Measurements from ENCODE around the gene XXYLT1. TPM values are rescaled to one million over a fixed set of nuclear protein-coding genes. Genes with fewer than 3 reads are reported as not detected.

Gene XXYLT1
- total RNA-seq, 4 donors from 2014 or later = 14.1 to 23.7 (median 15.4) TPM

DNA sequence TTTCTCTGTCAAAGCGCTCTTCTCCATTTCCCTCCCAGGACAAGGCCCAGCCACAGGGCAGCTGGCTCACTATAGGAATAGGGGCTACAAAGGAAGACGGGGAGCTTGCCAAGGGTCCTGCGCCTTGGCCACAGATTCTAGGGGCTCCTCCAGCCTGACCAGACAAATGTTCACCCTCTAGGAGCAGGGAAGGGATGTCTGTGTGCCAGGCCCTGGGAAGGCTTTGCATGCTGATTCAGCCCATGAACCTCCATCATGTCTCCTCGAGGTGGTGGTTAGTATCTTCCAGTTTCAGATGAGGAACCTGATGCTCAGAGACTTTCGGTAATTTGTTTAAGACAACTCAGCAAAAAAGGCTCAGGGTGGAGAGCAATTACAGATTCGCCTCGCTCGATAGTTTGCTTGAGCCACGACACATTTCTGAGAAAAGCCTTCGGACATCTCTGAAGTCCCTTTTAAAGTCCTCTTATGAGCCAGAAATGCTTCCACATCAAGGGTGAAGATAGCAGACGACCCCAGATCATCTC lies 110.0 kb downstream of the XXYLT1 start:
- Histone ChIP-seq H3K9me3 (no peaks in the 10 kb centered on the region), H3K4me3 (no peak overlapping the region), H3K27me3 (no peaks in the 10 kb centered on the region), H3K36me3 (no peaks in the 10 kb centered on the region), H3K27ac (peak overlapping the region; percentile 65 to 90 (median 84)), H3K4me1 (peaks cover 8 to 62% (median 37%) of the 10 kb centered on the region in 3 donors)
- TF ChIP-seq, protein P1, sequence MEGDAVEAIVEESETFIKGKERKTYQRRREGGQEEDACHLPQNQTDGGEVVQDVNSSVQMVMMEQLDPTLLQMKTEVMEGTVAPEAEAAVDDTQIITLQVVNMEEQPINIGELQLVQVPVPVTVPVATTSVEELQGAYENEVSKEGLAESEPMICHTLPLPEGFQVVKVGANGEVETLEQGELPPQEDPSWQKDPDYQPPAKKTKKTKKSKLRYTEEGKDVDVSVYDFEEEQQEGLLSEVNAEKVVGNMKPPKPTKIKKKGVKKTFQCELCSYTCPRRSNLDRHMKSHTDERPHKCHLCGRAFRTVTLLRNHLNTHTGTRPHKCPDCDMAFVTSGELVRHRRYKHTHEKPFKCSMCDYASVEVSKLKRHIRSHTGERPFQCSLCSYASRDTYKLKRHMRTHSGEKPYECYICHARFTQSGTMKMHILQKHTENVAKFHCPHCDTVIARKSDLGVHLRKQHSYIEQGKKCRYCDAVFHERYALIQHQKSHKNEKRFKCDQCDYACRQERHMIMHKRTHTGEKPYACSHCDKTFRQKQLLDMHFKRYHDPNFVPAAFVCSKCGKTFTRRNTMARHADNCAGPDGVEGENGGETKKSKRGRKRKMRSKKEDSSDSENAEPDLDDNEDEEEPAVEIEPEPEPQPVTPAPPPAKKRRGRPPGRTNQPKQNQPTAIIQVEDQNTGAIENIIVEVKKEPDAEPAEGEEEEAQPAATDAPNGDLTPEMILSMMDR (IDR thresholded peaks at IDR 0.05) = no peak
- no peak for TF ChIP-seq POLR2A (IDR thresholded peaks at IDR 0.05)
- intact Hi-C loops (cut with DNase I) = no loop called here
- WGBS, 2 donors = 80 to 96% methylated on average over 8 to 10 of the region's 11 CpGs
- no peak for DNase-seq

DNA sequence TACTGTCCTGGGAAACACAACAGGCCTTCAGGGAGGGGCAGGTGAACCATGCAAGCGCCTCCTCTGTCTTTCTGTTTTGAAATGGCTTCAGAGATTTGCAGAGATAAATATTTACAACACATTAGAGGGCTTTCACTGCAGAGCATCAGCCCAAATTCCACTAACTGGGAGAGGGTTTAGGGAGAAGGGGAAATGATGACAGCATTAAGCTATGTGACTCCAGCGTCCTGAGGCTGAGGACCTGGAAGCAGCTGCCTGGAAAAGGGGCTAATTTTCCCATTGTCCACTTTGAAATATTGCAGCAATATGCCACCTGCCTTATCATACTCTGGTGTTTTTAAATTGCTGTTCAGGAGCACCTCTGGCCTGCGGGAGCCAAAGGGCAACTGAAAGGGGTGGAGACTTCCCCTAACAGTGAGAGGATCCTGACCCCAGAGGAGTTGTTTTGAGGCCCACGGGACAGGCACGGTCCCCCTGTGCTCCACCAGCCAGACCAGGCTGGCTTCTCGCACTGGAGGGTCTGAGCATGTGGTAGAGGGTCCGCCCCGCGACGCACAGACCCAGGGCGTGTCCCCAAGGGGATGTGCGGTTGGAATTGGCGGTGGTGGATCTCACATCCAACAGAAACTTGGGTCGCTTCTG lies 110.6 kb downstream of the XXYLT1 start:
- Histone ChIP-seq H3K36me3 (no peaks in the 10 kb centered on the region), H3K9me3 (no peaks in the 10 kb centered on the region), H3K4me3 (no peak overlapping the region), H3K27me3 (no peaks in the 10 kb centered on the region), H3K27ac (peak overlapping the region; percentile 65 to 90 (median 84)), H3K4me1 (peaks cover 14 to 68% (median 43%) of the 10 kb centered on the region in 3 donors)
- WGBS, 2 donors = 68 to 80% methylated on average over 2 to 8 of the region's 14 CpGs
- TF ChIP-seq POLR2A (IDR thresholded peaks at IDR 0.05) = no peak
- TF ChIP-seq, protein P1 (IDR thresholded peaks at IDR 0.05) = no peak
- intact Hi-C loops (cut with DNase I) = no loop called here
- DNase-seq = no peak

DNA sequence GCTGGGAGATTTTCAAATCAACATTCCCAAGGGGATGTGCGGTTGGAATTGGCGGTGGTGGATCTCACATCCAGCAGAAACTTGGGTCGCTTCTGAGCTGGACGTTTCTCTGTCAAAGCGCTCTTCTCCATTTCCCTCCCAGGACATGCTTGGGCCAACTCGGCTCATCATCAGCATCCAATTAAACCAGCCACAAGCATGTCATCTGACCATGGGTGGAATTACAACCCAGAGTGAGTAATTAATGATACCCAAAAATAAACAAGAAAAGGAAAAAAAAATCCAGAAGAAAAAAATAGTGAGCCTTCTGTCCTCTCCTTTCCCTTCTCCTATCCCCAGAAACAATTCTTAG lies 111.2 kb downstream of the XXYLT1 start:
- no peak overlapping the region for H3K4me3 ChIP-seq
- 70 to 72% methylated on average over 6 of the region's 6 CpGs for WGBS, 2 donors
- no peaks in the 10 kb centered on the region for H3K9me3 ChIP-seq
- peaks cover 20 to 74% (median 48%) of the 10 kb centered on the region in 3 donors for H3K4me1 ChIP-seq
- H3K27ac ChIP-seq = peak overlapping the region in 3 of 4 donors; percentile 84 to 90 (median 84)
- H3K27me3 ChIP-seq = no peaks in the 10 kb centered on the region
- no peak for DNase-seq
- H3K36me3 ChIP-seq = no peaks in the 10 kb centered on the region
- TF ChIP-seq POLR2A (IDR thresholded peaks at IDR 0.05) = no peak
- TF ChIP-seq, protein P1 (IDR thresholded peaks at IDR 0.05) = no peak
- intact Hi-C loops (cut with DNase I) = no loop called here

DNA sequence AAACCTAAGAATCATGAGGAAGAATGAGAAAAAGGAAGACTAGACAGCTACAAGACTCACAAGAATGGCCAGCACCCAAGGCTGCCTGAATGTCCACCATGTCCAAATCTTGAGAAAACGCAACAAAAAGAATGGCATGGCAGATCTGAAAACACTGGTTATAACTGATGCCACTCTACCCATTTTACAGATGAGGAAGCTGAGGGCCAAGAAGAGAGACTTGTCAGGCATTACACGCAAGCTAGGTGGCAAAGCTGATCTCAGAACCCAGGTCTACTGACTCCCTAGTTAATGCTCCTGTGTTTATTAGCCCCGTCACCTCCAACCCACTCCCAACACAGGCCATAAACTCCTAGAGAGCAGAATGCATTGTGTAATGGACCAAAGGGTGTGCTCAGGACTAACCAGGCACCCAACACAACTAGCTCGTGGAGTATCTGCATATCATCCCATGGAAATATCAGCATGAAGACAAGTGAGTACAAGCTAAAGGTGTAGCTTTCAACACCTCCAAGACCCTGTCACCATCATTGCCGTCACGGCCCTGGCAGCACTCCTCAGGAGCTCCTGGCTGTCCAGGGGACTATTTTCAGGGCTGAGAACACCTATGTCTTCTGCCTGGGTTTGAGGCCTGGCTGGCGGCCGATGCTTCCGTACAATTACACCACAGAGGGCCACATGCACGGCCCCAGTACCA lies 111.7 kb downstream of the XXYLT1 start:
- intact Hi-C loops (cut with DNase I) = no loop called here
- Histone ChIP-seq H3K27me3 (no peaks in the 10 kb centered on the region), H3K4me1 (peaks cover 26 to 79% (median 54%) of the 10 kb centered on the region in 3 donors), H3K4me3 (no peak overlapping the region), H3K27ac (peak overlapping the region in 3 of 4 donors; percentile 84 to 90 (median 84)), H3K9me3 (no peaks in the 10 kb centered on the region), H3K36me3 (no peaks in the 10 kb centered on the region)
- DNase-seq = no peak
- TF ChIP-seq, protein P1 (IDR thresholded peaks at IDR 0.05) = no peak
- TF ChIP-seq POLR2A (IDR thresholded peaks at IDR 0.05) = no peak
- 84 to 86% methylated on average over 4 to 7 of the region's 10 CpGs for WGBS, 2 donors

DNA sequence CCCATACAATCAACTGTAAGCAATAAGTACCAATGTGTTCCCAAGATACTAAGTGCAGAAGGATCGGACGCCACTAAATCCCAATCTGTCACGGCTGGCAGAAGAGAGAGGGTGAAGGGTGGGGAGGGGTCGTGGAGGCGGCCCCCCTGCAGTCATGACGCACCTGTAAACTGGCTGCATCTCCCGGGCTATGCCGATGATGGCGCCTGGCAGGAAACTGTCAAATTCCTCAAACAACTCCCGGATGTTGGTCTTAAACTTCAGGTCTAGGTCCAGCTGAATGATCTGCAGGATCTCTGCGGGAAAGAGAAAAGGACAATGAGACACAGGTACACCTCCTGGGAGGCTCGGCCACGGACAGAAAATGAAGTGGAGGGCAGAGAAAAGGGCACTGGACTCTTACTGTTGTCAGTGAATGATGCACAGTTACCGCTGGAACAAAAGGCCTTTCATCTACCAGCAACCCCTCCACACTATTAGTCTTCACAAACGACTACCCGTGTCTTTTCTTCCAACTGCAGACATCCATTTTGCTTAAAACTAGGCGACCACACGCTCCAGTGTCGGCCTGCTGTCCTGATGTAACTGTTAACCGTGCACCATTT lies 114.6 kb downstream of the XXYLT1 start:
- H3K27me3 ChIP-seq = no peaks in the 10 kb centered on the region
- intact Hi-C loops (cut with DNase I) = no loop called here
- no peak overlapping the region for H3K4me3 ChIP-seq
- H3K4me1 ChIP-seq = peaks cover 47 to 92% (median 77%) of the 10 kb centered on the region in 3 donors
- DNase-seq = no peak
- no peaks in the 10 kb centered on the region for H3K9me3 ChIP-seq
- H3K36me3 ChIP-seq = no peaks in the 10 kb centered on the region
- no peak for TF ChIP-seq POLR2A (IDR thresholded peaks at IDR 0.05)
- TF ChIP-seq, protein P1 (IDR thresholded peaks at IDR 0.05) = no peak
- H3K27ac ChIP-seq = peak overlapping the region; percentile 87 to 93 (median 90)
- 84 to 87% methylated on average over 12 to 20 of the region's 20 CpGs for WGBS, 2 donors
